ENCODE measurements around the gene ANKS1B. TPM values are rescaled to one million over a fixed set of nuclear protein-coding genes. Genes with fewer than 3 reads are reported as not detected.

Gene ANKS1B
- total and polyA plus RNA-seq, 2 of the 4 experiments (the other 2 are of a cell fraction): 0.17 to 0.18 TPM

DNA sequence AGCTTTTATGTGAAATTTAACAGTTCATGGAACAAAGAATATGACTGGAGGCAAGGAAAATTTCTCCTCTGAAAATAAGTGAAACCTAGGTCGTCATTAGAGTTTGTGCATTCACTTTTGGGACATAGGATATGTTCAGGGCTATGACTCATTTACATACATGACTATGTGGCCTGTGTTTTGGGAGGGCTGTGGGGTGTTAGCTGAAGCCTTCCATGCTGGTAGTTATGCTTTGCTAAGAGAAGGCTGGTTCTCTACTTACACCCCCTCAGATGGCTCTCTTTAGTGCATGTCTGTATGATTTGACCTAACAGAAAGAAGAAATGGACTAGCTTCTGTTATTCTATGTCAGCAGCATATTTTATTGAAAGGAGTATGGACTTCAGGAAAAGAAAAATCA, 753.7 kb downstream of the ANKS1B start:
- DNase-seq (no peak), ATAC-seq (ENCODE audit: low read depth) (no peak)
- H2AFZ ChIP-seq (replicated peaks; ENCODE audit: low read length, poor library complexity): no peak overlapping the region
- H2BK15ac ChIP-seq (ENCODE audit: low read depth, low read length): no peak overlapping the region
- H3K23ac ChIP-seq (ENCODE audit: low read depth, low read length): no peak overlapping the region
- no peak overlapping the region for H2BK5ac ChIP-seq (ENCODE audit: low read depth, low read length, poor library complexity, severe bottlenecking)
- dilution Hi-C loops (cut with HindIII; ENCODE audit: low sequenced_read_pairs, unreplicated experiment): no loop called here
- H3K9me3 ChIP-seq (ENCODE audit: control insufficient read depth, insufficient read depth, low read length): peaks cover 2% of the 10 kb centered on the region; the same call in 1 of the 2 replicates
- H3K4me3 ChIP-seq (ENCODE audit: insufficient read depth, low read depth, low read length): no peak overlapping the region
- intact Hi-C loops (cut with micrococcal nuclease): loop anchor here (10.0 kb wide), 1 partner anchor 1366 kb away; no protein-coding TSS in a partner anchor
- H3K4me1 ChIP-seq (ENCODE audit: control insufficient read depth, insufficient read depth, low read length): no peaks in the 10 kb centered on the region
- H2BK120ac ChIP-seq (ENCODE audit: low read depth, low read length): no peak overlapping the region
- H3K4ac ChIP-seq (ENCODE audit: low read depth, low read length): no peak overlapping the region
- no peak overlapping the region for H3K27ac ChIP-seq (ENCODE audit: insufficient read depth, low read length)
- no peaks in the 10 kb centered on the region for H3K9me1 ChIP-seq (ENCODE audit: insufficient read depth, low read length)
- no peaks in the 10 kb centered on the region for H4K20me1 ChIP-seq (ENCODE audit: insufficient read depth, low read length)
- H3K56ac ChIP-seq (ENCODE audit: extremely low read depth, insufficient read depth, low read length): no peak overlapping the region
- ChIA-PET POLR2A (ENCODE audit: unreplicated experiment) (no interaction called here), CTCF (no interaction called here)
- H2AK9ac ChIP-seq (replicated peaks; ENCODE audit: low read depth, low read length, poor library complexity): no peak overlapping the region
- no peak overlapping the region for H3K9ac ChIP-seq (ENCODE audit: low read depth, low read length)
- no peak overlapping the region for H3K4me2 ChIP-seq (ENCODE audit: low read depth, low read length)
- H3K27me3 ChIP-seq (ENCODE audit: control insufficient read depth, insufficient read depth, low read length): no peaks in the 10 kb centered on the region
- no TSS peak for BruUV-seq (replicated peaks)
- no peak overlapping the region for H2BK20ac ChIP-seq (ENCODE audit: low read depth, low read length)
- no peaks in the 10 kb centered on the region for H3K36me3 ChIP-seq (ENCODE audit: control insufficient read depth, insufficient read depth, low read length)
- in situ Hi-C loops (cut with MboI; ENCODE audit: low sequenced_read_pairs): no loop called here
- H4K91ac ChIP-seq (ENCODE audit: insufficient read depth, low read depth, low read length): no peak overlapping the region
- H4K8ac ChIP-seq (ENCODE audit: low read depth in 2 of 2, low read length in 2 of 2): no peak overlapping the region
- no peak overlapping the region for H2AK5ac ChIP-seq (ENCODE audit: low read depth, low read length)
- no peak overlapping the region for H4K5ac ChIP-seq (ENCODE audit: low read depth, low read length)
- no peaks in the 10 kb centered on the region for H3K79me1 ChIP-seq (ENCODE audit: low read depth in 1 of 2, low read length in 2 of 2)
- H3K14ac ChIP-seq (replicated peaks; ENCODE audit: low read depth, low read length): no peak overlapping the region
- TF ChIP-seq FOS (IDR thresholded peaks at IDR 0.05; ENCODE audit: low read depth, low read length): no peak
- WGBS, 2 experiments (ENCODE audit: extremely low coverage in 2 of 2, insufficient read length in 1 of 2): no CpG with 5 or more reads among the region's 1 CpG
- H3K18ac ChIP-seq (ENCODE audit: low read depth, low read length): no peak overlapping the region

Data from IMR-90 (cell line).